KOPT-K1 (cell line): ENCODE measurements around the gene MAGEF1.

Experiments
- H3K27ac ChIP-seq: fragments of 200-600 bp; sonication (generic); 2 replicates; pipeline ENCODE4 v1.5.1; 2016; ENCODE audit warnings: antibody characterized with exemption, mild to moderate bottlenecking, low read depth, low read length; ENCODE audit not compliant: poor library complexity, severe bottlenecking
- H3K36me3 ChIP-seq: fragments of 200-600 bp; sonication (generic); 2 replicates; pipeline ENCODE4 v1.5.1; 2017; ENCODE audit warnings: antibody characterized with exemption, mild to moderate bottlenecking, low read length, moderate library complexity; ENCODE audit not compliant: insufficient read depth
- H3K9me3 ChIP-seq: fragments of 200-600 bp; sonication (generic); 2 replicates; pipeline ENCODE4 v1.5.1; 2017; ENCODE audit warnings: antibody characterized with exemption, low read length, mild to moderate bottlenecking; ENCODE audit not compliant: insufficient read depth, poor library complexity, severe bottlenecking

Gene MAGEF1

GRCh38 chr3:184691397-184692231 is 20.2 kb downstream of the MAGEF1 start:
- H3K9me3 ChIP-seq, result no peaks in the 10 kb centered on the region
- H3K27ac ChIP-seq, result no peak overlapping the region
- no peaks in the 10 kb centered on the region for H3K36me3 ChIP-seq

- Histone ChIP-seq H3K9me3 (no peaks in the 10 kb centered on the region), H3K27ac (no peak overlapping the region), H3K36me3 (no peaks in the 10 kb centered on the region)
Observed at GRCh38 chr3:184690192-184690883, 21.5 kb downstream of the MAGEF1 start.

DNA sequence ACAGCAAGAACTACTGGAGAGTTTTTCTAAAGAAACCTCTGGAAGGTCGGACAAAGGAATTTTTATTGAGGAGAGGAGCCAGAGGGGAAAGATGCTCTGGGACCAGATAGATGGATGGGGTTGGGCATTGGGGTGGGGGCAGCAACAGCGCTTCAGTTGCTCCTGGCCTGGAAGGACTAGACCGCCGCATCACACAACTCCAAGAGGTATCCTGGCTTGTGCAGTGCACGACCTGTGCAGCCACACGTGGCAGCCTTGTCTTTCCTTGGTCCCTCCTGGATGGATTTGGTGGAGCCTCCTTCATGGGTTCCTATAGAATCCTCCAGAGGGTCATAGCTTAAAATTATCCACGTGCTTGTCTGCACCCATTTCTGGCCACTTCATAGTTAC is 23.0 kb downstream of the MAGEF1 start:
- Histone ChIP-seq H3K9me3 (no peaks in the 10 kb centered on the region), H3K27ac (no peak overlapping the region), H3K36me3 (no peaks in the 10 kb centered on the region)

DNA sequence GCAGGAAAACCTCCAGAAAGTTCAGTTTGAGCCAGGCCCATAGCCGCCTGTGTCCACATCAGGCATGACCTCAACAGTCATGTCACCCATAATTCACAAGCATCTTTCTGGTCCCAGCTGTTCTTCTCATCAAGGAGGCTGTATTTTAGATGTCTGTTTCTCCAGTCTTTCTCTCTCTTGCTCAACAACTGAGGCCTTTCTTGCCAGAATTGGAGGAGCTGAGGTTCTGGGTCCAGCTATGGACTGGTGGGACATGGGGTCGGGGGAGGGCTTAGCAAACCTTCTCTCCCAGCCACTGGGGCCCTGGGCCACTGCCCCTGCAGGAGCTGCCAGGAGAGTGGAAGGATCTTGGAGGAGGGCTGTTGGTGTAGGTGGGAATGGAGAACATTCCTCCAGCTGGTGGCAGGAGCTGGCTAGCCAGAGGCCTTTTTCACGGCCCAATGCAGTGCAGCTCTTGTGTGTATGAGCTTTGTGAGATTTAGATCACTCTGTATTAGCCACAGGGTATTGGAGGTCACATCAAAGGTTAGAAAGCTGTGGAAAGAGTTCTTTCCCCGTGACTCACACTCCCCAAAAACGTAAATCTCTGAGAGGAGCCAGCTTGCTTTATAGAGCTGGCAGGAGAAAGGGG is 23.5 kb downstream of the MAGEF1 start:
- Histone ChIP-seq H3K27ac (no peak overlapping the region), H3K36me3 (no peaks in the 10 kb centered on the region), H3K9me3 (no peaks in the 10 kb centered on the region)

- no peak overlapping the region for H3K27ac ChIP-seq
- H3K36me3 ChIP-seq, result no peaks in the 10 kb centered on the region
Observed at GRCh38 chr3:184687363-184688015, 24.4 kb downstream of the MAGEF1 start.

DNA sequence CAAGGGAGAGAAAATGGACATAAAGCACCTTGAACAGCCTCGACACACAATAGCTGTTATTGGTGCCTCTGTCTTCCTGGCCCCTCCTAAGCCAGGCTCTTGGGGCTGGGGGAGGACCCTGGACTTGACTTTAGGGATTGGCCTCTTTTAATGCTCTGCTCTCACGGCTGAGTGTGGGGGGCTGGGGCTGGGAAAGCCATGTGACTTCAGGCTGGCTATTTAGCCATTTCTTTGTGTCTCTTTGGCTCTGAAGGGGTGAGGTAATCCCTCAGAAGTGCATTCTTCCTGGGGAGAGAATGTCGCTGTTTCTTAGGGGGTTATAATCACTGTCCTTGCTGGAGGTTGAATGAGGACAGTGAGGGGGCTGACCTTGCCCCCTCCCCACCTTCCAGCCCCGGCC is 26.2 kb downstream of the MAGEF1 start:
- H3K9me3 ChIP-seq, result no peaks in the 10 kb centered on the region
- H3K27ac ChIP-seq, result no peak overlapping the region
- no peaks in the 10 kb centered on the region for H3K36me3 ChIP-seq

More at GRCh38 chr3:184687363-184688015, 24.4 kb downstream of the MAGEF1 start:
- no peaks in the 10 kb centered on the region for H3K9me3 ChIP-seq

GRCh38 chr3:184685055-184685454 is 26.8 kb downstream of the MAGEF1 start:
- no peak overlapping the region for H3K27ac ChIP-seq
- H3K9me3 ChIP-seq, result no peaks in the 10 kb centered on the region
- H3K36me3 ChIP-seq, result no peaks in the 10 kb centered on the region

DNA sequence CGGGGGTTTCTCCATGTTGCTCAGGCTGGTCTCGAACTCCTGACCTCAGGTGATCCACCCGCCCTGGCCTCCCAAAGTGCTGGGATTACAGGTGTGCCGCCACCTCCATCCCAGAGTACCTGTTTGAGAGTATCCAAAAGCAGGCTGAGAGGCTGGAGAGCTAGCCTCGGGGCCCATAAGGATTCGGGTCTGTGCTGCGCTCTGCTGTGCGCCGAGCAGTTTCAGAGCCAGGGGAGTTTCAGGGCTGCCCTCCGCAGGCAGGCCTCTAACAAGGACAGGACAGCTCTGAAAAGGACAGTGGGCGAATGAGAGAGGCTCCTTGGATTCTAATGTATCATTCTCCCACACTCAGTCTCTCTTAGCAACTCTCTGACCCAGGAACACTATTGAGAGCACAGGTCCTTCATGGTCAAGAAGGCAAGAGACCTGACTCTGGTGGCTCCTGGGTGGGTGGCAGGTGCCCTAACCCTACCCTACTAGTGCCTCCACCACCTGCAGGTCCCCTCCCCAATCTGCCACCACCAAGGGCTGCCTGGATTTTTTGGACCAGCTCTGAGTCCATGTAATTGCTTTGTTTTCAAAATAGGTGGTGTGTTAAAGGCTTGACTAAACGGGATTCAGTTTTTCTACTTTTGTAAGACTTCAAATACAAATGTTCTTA is 27.8 kb downstream of the MAGEF1 start:
- H3K27ac ChIP-seq, result no peak overlapping the region
- H3K9me3 ChIP-seq, result no peaks in the 10 kb centered on the region
- no peaks in the 10 kb centered on the region for H3K36me3 ChIP-seq

GRCh38 chr3:184683234-184683633 is 28.6 kb downstream of the MAGEF1 start:
- Histone ChIP-seq H3K9me3 (no peaks in the 10 kb centered on the region), H3K36me3 (no peaks in the 10 kb centered on the region), H3K27ac (no peak overlapping the region)

- H3K9me3 ChIP-seq, result no peaks in the 10 kb centered on the region
- no peaks in the 10 kb centered on the region for H3K36me3 ChIP-seq
- no peak overlapping the region for H3K27ac ChIP-seq
Observed at GRCh38 chr3:184682671-184683070, 29.2 kb downstream of the MAGEF1 start.

DNA sequence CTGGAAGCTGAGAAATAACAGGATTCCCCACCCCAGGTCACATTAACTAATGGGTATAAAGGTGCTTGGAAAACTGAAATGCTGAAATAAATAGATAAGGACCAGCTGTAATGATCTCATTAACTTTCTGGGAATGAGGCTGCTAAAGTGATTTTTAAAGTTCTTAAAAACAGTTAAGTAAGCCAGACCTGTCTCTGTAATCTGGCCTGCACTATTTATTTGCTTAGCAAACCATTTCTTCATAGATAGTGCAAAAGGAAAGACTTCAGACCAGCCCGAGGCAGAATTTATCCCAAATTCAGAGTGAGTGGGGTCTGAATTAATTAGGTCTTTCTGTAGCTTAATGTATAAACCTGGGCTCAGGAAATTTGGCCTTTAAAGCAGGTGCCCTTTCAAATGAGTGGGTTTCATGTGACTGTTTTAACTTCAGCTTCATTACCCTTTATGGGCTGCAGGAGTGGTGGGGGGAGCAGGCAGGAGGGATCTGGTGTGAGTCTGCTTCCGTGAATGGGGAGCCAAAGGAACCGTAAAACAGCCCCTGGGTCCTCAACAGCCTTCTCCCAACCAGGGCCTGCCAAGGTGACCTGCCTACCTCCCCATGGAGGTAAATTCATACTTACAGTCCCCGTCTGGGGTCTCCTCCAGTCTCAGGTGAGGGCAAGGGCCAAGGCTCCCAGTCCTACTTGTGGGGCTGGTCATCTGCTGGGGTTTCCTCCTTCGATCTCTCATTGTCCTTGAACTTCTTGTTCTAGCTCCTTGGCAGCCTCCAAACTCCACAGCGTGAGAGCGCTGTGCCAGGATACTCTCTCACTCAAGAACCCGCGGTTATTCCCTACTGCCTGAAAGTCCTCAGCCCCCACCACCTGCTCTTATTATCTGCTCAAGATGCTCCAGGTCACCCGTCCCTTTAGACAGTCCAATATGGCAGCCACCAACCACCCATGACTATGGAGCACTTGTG is 31.2 kb downstream of the MAGEF1 start:
- no peaks in the 10 kb centered on the region for H3K36me3 ChIP-seq
- H3K9me3 ChIP-seq, result no peaks in the 10 kb centered on the region
- H3K27ac ChIP-seq, result no peak overlapping the region

- Histone ChIP-seq H3K27ac (no peak overlapping the region), H3K9me3 (no peaks in the 10 kb centered on the region), H3K36me3 (no peaks in the 10 kb centered on the region)
Observed at GRCh38 chr3:184679056-184679816, 32.6 kb downstream of the MAGEF1 start.

DNA sequence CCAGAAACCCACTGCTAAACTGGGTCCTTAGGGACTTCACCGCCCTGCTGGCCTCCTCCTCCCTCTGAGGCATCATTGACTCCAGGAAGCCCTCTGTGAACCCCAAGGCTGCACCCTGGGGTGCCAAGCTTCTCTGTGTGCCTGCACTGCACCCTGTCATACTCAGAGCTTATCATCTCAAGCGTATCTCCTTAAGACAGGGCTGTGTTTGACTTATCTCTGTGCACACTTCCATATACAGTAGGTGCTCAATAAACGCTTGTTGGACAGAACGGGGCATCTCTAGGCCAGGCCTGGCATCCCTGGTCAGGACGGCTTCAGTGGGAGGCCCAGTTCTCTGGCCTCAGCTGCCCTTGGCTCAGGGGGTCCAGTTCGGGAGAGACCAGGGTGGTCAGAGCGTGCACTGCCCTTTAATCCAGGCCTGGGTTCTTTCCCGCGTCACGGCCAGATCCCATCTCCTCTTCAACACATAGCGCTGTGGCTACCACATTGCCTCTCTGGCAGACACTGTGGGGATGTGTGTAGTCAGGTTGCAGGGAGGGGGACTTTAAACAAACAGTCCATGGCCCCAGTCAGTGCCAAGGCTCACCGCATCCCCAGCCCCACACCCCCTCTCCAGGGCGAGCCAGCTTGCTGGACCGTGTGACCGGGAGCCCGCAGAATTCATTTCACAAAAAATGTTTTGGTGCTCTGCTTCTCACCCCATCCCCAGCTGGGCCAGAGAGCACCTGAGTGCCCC is 33.4 kb downstream of the MAGEF1 start:
- no peaks in the 10 kb centered on the region for H3K36me3 ChIP-seq
- no peak overlapping the region for H3K27ac ChIP-seq
- no peaks in the 10 kb centered on the region for H3K9me3 ChIP-seq
